ENCODE results near the gene LRRC43. TPM values are rescaled to one million over a fixed set of nuclear protein-coding genes. Genes with fewer than 3 reads are reported as not detected.

The LRRC43 gene
- total RNA-seq, 1 donor, result 1.7 TPM

DNA sequence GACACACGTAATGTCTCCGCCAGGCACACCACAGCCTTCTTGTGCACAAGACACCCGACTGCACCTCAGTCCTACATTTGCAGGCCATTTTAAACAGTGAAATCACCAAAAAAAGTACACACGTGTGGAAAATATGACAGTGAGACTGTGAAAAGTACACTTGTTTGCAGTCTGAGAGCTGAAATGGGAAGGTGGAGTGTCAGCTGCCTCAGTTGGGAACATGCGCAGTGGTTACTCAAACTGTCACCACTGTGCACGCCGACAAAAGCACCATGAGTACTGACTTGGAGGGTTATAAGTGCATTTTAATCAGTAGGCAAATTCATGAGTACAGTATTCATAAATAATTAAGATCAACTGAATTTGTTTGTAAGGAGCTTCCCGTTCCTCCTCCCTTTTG, 67.6 kb downstream of the LRRC43 start:
- DNase-seq (ENCODE audit: low read depth), result no peak

More for the DNA sequence above, 67.6 kb downstream of the LRRC43 start:
- H3K4me3 ChIP-seq (ENCODE audit: low read depth, low read length), result no peak overlapping the region
- TF ChIP-seq, protein P1, sequence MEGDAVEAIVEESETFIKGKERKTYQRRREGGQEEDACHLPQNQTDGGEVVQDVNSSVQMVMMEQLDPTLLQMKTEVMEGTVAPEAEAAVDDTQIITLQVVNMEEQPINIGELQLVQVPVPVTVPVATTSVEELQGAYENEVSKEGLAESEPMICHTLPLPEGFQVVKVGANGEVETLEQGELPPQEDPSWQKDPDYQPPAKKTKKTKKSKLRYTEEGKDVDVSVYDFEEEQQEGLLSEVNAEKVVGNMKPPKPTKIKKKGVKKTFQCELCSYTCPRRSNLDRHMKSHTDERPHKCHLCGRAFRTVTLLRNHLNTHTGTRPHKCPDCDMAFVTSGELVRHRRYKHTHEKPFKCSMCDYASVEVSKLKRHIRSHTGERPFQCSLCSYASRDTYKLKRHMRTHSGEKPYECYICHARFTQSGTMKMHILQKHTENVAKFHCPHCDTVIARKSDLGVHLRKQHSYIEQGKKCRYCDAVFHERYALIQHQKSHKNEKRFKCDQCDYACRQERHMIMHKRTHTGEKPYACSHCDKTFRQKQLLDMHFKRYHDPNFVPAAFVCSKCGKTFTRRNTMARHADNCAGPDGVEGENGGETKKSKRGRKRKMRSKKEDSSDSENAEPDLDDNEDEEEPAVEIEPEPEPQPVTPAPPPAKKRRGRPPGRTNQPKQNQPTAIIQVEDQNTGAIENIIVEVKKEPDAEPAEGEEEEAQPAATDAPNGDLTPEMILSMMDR (IDR thresholded peaks at IDR 0.05; ENCODE audit: insufficient read depth, low read depth, low read length), result no peak

Small RNA genes within 50 kb of the gene (small RNA-seq; reads per million reads assigned to genes)
- gene DIABLO, result 0.75 reads per million

Other genes starting within 250 kb of the LRRC43 start
- gene BCL7A, start 161.2 kb upstream of the LRRC43 start, total RNA-seq, result 3.9 TPM in 2 replicates
- 16.4 and 18.4 TPM in 2 replicates for gene MLXIP, start 104.4 kb upstream of the LRRC43 start, total RNA-seq
- not detected in 2 replicates for gene IL31, start 8.9 kb upstream of the LRRC43 start, total RNA-seq
- gene B3GNT4, start 20.6 kb downstream of the LRRC43 start, total RNA-seq, result under 0.01 TPM in 2 replicates
- gene DIABLO, start 42.9 kb downstream of the LRRC43 start, total RNA-seq, result 66.4 and 74.3 TPM in 2 replicates
- 19.0 and 23.7 TPM in 2 replicates for gene VPS33A, start 83.4 kb downstream of the LRRC43 start, total RNA-seq
- gene CLIP1, start 239.5 kb downstream of the LRRC43 start, total RNA-seq, result 66.9 and 79.6 TPM in 2 replicates

All from fibroblast of villous mesenchyme (primary cell).